Hepatocyte (in vitro differentiated cells): Measurements from ENCODE around the gene BMP6. TPM values are rescaled to one million over a fixed set of nuclear protein-coding genes. Genes with fewer than 3 reads are reported as not detected.
A peak's percentile ranks its signal among the peaks of the same experiment; 100 is the strongest.

Experiments used
- DNase-seq: peaks from one replicate; pipeline ENCODE4 v3.0.0-alpha.2; 2016; ENCODE audit warnings: low spot score
- H2AFZ ChIP-seq: fragments of 200-600 bp; sonication (generic); 2 replicates; pipeline ENCODE4 v1.6.0; 2016; ENCODE audit warnings: antibody characterized with exemption, mild to moderate bottlenecking
- H3K27ac ChIP-seq: fragments of 200-600 bp; sonication (generic); 2 replicates; pipeline ENCODE4 v1.5.1; 2016; ENCODE audit warnings: mild to moderate bottlenecking
- H3K27me3 ChIP-seq: fragments of 200-600 bp; sonication (generic); 2 replicates; pipeline ENCODE4 v1.6.1; 2016
- H3K36me3 ChIP-seq: fragments of 200-600 bp; sonication (generic); replicated peaks from 2 replicates; pipeline ENCODE4 v1.5.1; 2016; ENCODE audit warnings: low read depth; ENCODE audit not compliant: insufficient read depth
- H3K4me1 ChIP-seq: fragments of 200-600 bp; sonication (generic); 2 replicates; pipeline ENCODE4 v1.5.1; 2016; ENCODE audit warnings: mild to moderate bottlenecking, moderate library complexity; ENCODE audit not compliant: insufficient read depth
- H3K4me2 ChIP-seq: fragments of 200-600 bp; sonication (generic); 2 replicates; pipeline ENCODE4 v1.6.0; 2016
- H3K4me3 ChIP-seq: fragments of 200-600 bp; sonication (generic); 2 replicates; pipeline ENCODE4 v1.5.1; 2016; ENCODE audit warnings: mild to moderate bottlenecking
- H3K79me2 ChIP-seq: fragments of 200-600 bp; sonication (generic); 2 replicates; pipeline ENCODE4 v1.6.0; 2017; ENCODE audit warnings: mild to moderate bottlenecking
- H3K9me2 ChIP-seq: fragments of 200-600 bp; sonication (generic); replicated peaks from 2 replicates; pipeline ENCODE4 v1.6.0; 2017; ENCODE audit warnings: mild to moderate bottlenecking; ENCODE audit not compliant: insufficient read depth
- H3K9me3 ChIP-seq: fragments of 200-600 bp; sonication (generic); 2 replicates; pipeline ENCODE4 v1.5.1; 2016; ENCODE audit warnings: low read depth, mild to moderate bottlenecking
- H4K20me1 ChIP-seq: fragments of 200-600 bp; sonication (generic); 2 replicates; pipeline ENCODE4 v1.6.0; 2016; ENCODE audit warnings: mild to moderate bottlenecking; ENCODE audit not compliant: insufficient read depth, poor library complexity, severe bottlenecking
- CTCF ChIP-seq: fragments of 200-600 bp; sonication (generic); IDR thresholded peaks from 2 replicates; pipeline ENCODE4 v1.5.1; 2016; ENCODE audit warnings: antibody characterized with exemption, mild to moderate bottlenecking; ENCODE audit not compliant: poor library complexity
- EZH2 ChIP-seq: fragments of 200-600 bp; sonication (generic); IDR thresholded peaks from 2 replicates; pipeline ENCODE4 v1.6.1; 2016; ENCODE audit warnings: antibody characterized with exemption, mild to moderate bottlenecking, borderline replicate concordance
- EZH2phosphoT487 ChIP-seq: fragments of 200-600 bp; sonication (generic); IDR thresholded peaks from one replicate; pipeline ENCODE4 v1.6.1; 2018; ENCODE audit warnings: antibody characterized with exemption, mild to moderate bottlenecking, low read depth, moderate library complexity; ENCODE audit not compliant: unreplicated experiment, severe bottlenecking
- WGBS: methylation state at CpG from one replicate; pipeline ENCODE4 v1.1.6; 2016; ENCODE audit warnings: low lambda C conversion rate; ENCODE audit errors: missing lambda C conversion rate; 5-methylcytosine and 5-hydroxymethylcytosine counted together
- polyA plus RNA-seq: library from polyadenylated mRNA; unstranded; fragments of >200 nt; fragmentation: Nextera tagmentation; extraction: Ambion mirVana; gene quantifications from 2 replicates; pipeline ENCODE4 v1.2.1, GENCODE V29; 2016
- total RNA-seq: library from RNA; depleted of rRNA; stranded (reverse); fragments of >200 nt; gene quantifications from 2 replicates; pipeline ENCODE4 v1.2.3, GENCODE V29; 2014

The BMP6 gene
- total and polyA plus RNA-seq, 2 experiments from 2014 or later = 4.0 to 4.3 TPM

GRCh38 chr6:7725412-7725811, 487 bp upstream of the BMP6 start:
- H3K9me2 ChIP-seq = no peaks in the 10 kb centered on the region
- peaks cover 13% of the 10 kb centered on the region for H3K4me1 ChIP-seq
- H3K4me2 ChIP-seq = peak overlapping the region; percentile 100
- H3K27me3 ChIP-seq = peaks cover 66% of the 10 kb centered on the region
- H4K20me1 ChIP-seq = no peaks in the 10 kb centered on the region
- DNase-seq = no peak
- WGBS = 42% methylated on average over 10 of the region's 10 CpGs
- H3K79me2 ChIP-seq = no peaks in the 10 kb centered on the region
- no peaks in the 10 kb centered on the region for H3K9me3 ChIP-seq
- H3K36me3 ChIP-seq = no peaks in the 10 kb centered on the region
- no peak overlapping the region for H3K27ac ChIP-seq
- TF ChIP-seq EZH2phosphoT487 (no peak), EZH2 (no peak)
- peak overlapping the region; percentile 43 for H2AFZ ChIP-seq
- no peak overlapping the region for H3K4me3 ChIP-seq

GRCh38 chr6:7726416-7727085, 652 bp downstream of the BMP6 start:
- no peaks in the 10 kb centered on the region for H3K36me3 ChIP-seq
- no peaks in the 10 kb centered on the region for H3K9me2 ChIP-seq
- no peaks in the 10 kb centered on the region for H3K79me2 ChIP-seq
- H3K4me1 ChIP-seq = peaks cover 13% of the 10 kb centered on the region
- H3K4me2 ChIP-seq = peak overlapping the region; percentile 100
- WGBS = 1% methylated on average over 47 of the region's 73 CpGs
- H3K27me3 ChIP-seq = peaks cover 77% of the 10 kb centered on the region
- no peak overlapping the region for H3K27ac ChIP-seq
- peak overlapping the region; percentile 43 for H2AFZ ChIP-seq
- TF ChIP-seq CTCF (no peak), EZH2 (no peak), EZH2phosphoT487 (no peak)
- DNase-seq = peak; percentile 14
- H3K9me3 ChIP-seq = no peaks in the 10 kb centered on the region
- no peaks in the 10 kb centered on the region for H4K20me1 ChIP-seq
- H3K4me3 ChIP-seq = peak overlapping the region; percentile 60

- Histone ChIP-seq H3K9me3 (no peaks in the 10 kb centered on the region), H3K4me2 (peak overlapping the region; percentile 100), H3K4me3 (peak overlapping the region; percentile 24), H3K9me2 (no peaks in the 10 kb centered on the region), H3K36me3 (no peaks in the 10 kb centered on the region), H4K20me1 (no peaks in the 10 kb centered on the region), H3K27me3 (peaks cover 84% of the 10 kb centered on the region), H3K4me1 (peaks cover 13% of the 10 kb centered on the region), H3K79me2 (no peaks in the 10 kb centered on the region), H3K27ac (no peak overlapping the region), H2AFZ (peak overlapping the region; percentile 26)
- TF ChIP-seq EZH2 (no peak), CTCF (no peak), EZH2phosphoT487 (no peak)
- peak; percentile 33 for DNase-seq
- WGBS = under 1% methylated on average over 82 of the region's 97 CpGs
Observed at GRCh38 chr6:7727086-7727945, 1.4 kb downstream of the BMP6 start.
